HCT116 (cell line): ENCODE results near the gene MAP6D1.

ENCODE experiments used
- CBX3 ChIP-seq: IDR thresholded peaks from 2 replicates; pipeline ENCODE4 v1.6.1; 2012; ENCODE audit warnings: low read depth
- CEBPB ChIP-seq: IDR thresholded peaks from 2 replicates; pipeline ENCODE4 v1.6.1; 2012; ENCODE audit warnings: low read depth
- JUND ChIP-seq: IDR thresholded peaks from 2 replicates; pipeline ENCODE4 v1.6.1; 2012
- POLR2A ChIP-seq: IDR thresholded peaks from 2 replicates; pipeline ENCODE4 v1.7.0; 2011; ENCODE audit warnings: borderline replicate concordance; ENCODE audit not compliant: insufficient read depth, insufficient read length; ENCODE audit errors: extremely low read depth
- POLR2AphosphoS5 ChIP-seq: IDR thresholded peaks from 2 replicates; pipeline ENCODE4 v1.6.1; 2011; ENCODE audit warnings: mild to moderate bottlenecking, low read depth, low read length, moderate library complexity
- RAD21 ChIP-seq: IDR thresholded peaks from 2 replicates; pipeline ENCODE4 v1.6.1; 2012; ENCODE audit warnings: low read depth, mild to moderate bottlenecking
- ZFX ChIP-seq: fragments of 450-650 bp; IDR thresholded peaks from 2 replicates; pipeline ENCODE4 v1.6.1; 2017
- ZNF274 ChIP-seq: fragments of 200-500 bp; sonication (Bioruptor generic); IDR thresholded peaks from 2 replicates; pipeline ENCODE4 v1.6.1; 2014; ENCODE audit warnings: mild to moderate bottlenecking, low read depth, low read length, inconsistent platforms
- TF ChIP-seq, protein P1 (sequence below), 3 experiments: fragments of 200-600 bp in 1 of 3; sonication (generic) in 1 of 3; IDR thresholded peaks in 2 of 3; conservative IDR thresholded peaks in 1 of 3; 2 replicates each; pipeline ENCODE4 v1.5.1; 2012 to 2017; ENCODE audit warnings: low read depth in 2 of 3, low read length in 2 of 3, antibody characterized with exemption in 1 of 3, borderline replicate concordance in 1 of 3, control low read depth in 1 of 3, mild to moderate bottlenecking in 1 of 3, mixed read lengths in 1 of 3, mixed run types in 1 of 3, moderate library complexity in 1 of 3; ENCODE audit not compliant: insufficient read depth in 1 of 3
- TF ChIP-seq, protein P2 (sequence below): IDR thresholded peaks from 2 replicates; pipeline ENCODE4 v1.6.1; 2012
- TF ChIP-seq, protein P3 (sequence below): IDR thresholded peaks from 2 replicates; pipeline ENCODE4 v1.6.1; 2012; ENCODE audit warnings: low read depth

DNA sequence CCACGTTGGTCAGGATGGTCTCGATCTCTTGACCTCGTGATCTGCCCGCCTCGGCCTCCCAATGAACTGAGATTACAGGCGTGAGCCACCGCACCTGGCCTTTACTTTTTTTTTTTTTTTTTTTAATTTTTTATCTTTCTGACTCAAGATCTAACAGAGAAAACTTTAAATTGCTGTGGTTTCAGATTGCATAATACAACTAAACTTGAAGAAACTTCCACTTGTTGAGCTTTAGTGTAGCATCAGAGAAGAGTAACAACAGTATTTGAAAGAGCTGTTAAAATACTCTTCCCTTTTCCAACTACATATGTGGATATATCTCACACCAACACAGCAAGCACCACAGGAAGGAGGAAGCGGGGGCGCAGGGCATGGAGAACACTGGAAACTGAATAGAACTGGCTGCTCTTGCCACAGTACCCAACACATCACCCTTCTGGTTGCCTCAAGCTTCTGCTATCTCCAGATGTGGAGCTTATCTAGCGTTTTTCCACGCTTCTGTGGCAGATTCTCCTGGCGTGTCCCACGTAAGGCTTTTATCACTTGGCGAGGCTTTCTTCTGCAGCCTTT, 45.4 kb downstream of the MAP6D1 start:
- TF ChIP-seq CBX3 = no peak
- TF ChIP-seq, protein P1, sequence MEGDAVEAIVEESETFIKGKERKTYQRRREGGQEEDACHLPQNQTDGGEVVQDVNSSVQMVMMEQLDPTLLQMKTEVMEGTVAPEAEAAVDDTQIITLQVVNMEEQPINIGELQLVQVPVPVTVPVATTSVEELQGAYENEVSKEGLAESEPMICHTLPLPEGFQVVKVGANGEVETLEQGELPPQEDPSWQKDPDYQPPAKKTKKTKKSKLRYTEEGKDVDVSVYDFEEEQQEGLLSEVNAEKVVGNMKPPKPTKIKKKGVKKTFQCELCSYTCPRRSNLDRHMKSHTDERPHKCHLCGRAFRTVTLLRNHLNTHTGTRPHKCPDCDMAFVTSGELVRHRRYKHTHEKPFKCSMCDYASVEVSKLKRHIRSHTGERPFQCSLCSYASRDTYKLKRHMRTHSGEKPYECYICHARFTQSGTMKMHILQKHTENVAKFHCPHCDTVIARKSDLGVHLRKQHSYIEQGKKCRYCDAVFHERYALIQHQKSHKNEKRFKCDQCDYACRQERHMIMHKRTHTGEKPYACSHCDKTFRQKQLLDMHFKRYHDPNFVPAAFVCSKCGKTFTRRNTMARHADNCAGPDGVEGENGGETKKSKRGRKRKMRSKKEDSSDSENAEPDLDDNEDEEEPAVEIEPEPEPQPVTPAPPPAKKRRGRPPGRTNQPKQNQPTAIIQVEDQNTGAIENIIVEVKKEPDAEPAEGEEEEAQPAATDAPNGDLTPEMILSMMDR (IDR thresholded peaks at IDR 0.05 in 2 of 3, conservative IDR thresholded peaks at IDR 0.05 in 1 of 3; ENCODE audit: borderline replicate concordance in 1 of 3, insufficient read depth in 1 of 3, low read depth in 2 of 3, low read length in 2 of 3) = no peak
- no peak for TF ChIP-seq POLR2A
- TF ChIP-seq, protein P2, sequence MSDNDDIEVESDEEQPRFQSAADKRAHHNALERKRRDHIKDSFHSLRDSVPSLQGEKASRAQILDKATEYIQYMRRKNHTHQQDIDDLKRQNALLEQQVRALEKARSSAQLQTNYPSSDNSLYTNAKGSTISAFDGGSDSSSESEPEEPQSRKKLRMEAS = no peak
- TF ChIP-seq JUND = no peak
- no peak for TF ChIP-seq ZNF274
- TF ChIP-seq POLR2AphosphoS5 = no peak
- no peak for TF ChIP-seq ZFX
- no peak for TF ChIP-seq CEBPB
- TF ChIP-seq, protein P3, sequence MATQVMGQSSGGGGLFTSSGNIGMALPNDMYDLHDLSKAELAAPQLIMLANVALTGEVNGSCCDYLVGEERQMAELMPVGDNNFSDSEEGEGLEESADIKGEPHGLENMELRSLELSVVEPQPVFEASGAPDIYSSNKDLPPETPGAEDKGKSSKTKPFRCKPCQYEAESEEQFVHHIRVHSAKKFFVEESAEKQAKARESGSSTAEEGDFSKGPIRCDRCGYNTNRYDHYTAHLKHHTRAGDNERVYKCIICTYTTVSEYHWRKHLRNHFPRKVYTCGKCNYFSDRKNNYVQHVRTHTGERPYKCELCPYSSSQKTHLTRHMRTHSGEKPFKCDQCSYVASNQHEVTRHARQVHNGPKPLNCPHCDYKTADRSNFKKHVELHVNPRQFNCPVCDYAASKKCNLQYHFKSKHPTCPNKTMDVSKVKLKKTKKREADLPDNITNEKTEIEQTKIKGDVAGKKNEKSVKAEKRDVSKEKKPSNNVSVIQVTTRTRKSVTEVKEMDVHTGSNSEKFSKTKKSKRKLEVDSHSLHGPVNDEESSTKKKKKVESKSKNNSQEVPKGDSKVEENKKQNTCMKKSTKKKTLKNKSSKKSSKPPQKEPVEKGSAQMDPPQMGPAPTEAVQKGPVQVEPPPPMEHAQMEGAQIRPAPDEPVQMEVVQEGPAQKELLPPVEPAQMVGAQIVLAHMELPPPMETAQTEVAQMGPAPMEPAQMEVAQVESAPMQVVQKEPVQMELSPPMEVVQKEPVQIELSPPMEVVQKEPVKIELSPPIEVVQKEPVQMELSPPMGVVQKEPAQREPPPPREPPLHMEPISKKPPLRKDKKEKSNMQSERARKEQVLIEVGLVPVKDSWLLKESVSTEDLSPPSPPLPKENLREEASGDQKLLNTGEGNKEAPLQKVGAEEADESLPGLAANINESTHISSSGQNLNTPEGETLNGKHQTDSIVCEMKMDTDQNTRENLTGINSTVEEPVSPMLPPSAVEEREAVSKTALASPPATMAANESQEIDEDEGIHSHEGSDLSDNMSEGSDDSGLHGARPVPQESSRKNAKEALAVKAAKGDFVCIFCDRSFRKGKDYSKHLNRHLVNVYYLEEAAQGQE = no peak
- TF ChIP-seq RAD21 = no peak
